Measurements from ENCODE around the gene RBPMS2.

- TF ChIP-seq CTCF (IDR thresholded peaks at IDR 0.05) (no peak), POLR2A (IDR thresholded peaks at IDR 0.05) (no peak)
Observed at GRCh38 chr15:64803526-64803925, 28.1 kb upstream of the RBPMS2 start.
